ENCODE measurements around the gene CGB1. TPM values are rescaled to one million over a fixed set of nuclear protein-coding genes. Genes with fewer than 3 reads are reported as not detected.
A peak's percentile ranks its signal among the peaks of the same experiment; 100 is the strongest.

Gene CGB1
- total and polyA plus RNA-seq, 2 of the 8 experiments (the other 6 are each of a cell fraction or from before 2014, with no cell fraction given): not detected

DNA sequence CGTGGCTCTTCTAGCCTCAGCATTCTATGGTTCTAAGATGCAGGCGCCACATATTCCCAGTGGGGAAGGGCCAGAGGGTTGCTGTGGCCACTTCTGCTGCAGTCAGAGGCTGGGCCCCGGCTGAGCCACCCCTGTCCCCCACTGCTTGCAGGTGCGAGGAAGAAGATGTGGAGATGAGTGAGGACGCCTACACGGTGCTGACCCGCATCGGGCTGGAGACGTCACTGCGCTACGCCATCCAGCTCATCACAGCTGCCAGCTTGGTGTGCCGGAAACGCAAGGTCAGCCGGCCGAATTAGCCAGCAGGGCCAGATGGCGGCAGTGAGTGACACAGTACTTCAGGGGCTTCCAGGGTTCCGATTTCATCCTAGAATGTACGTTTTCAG, 21.8 kb downstream of the CGB1 start:
- TF ChIP-seq SRF (IDR thresholded peaks at IDR 0.05; ENCODE audit: low read depth, low read length) (no peak), SIN3A (conservative IDR thresholded peaks at IDR 0.05 in 1 of 2, IDR thresholded peaks at IDR 0.05 in 1 of 2; ENCODE audit: low read depth in 1 of 2, low read length in 2 of 2) (no peak), KDM5A (IDR thresholded peaks at IDR 0.05; ENCODE audit: low read length) (no peak), CHD1 (IDR thresholded peaks at IDR 0.05; ENCODE audit: low read depth, low read length) (no peak), JUN (IDR thresholded peaks at IDR 0.05; ENCODE audit: low read depth, low read length) (no peak), CBX8 (IDR thresholded peaks at IDR 0.05; ENCODE audit: borderline replicate concordance, low read depth, low read length) (no peak), KDM1A (IDR thresholded peaks at IDR 0.05; ENCODE audit: borderline replicate concordance, low read length) (no peak), SIRT6 (IDR thresholded peaks at IDR 0.05; ENCODE audit: low read length) (no peak), SUZ12 (IDR thresholded peaks at IDR 0.05; ENCODE audit: low read length) (no peak), CEBPB (IDR thresholded peaks at IDR 0.05; ENCODE audit: low read depth, low read length) (no peak), YY1 (IDR thresholded peaks at IDR 0.05; ENCODE audit: low read depth, low read length) (no peak), TCF12 (IDR thresholded peaks at IDR 0.05; ENCODE audit: low read depth, low read length) (no peak), HDAC6 (IDR thresholded peaks at IDR 0.05; ENCODE audit: low read depth, low read length) (no peak), SP1 (IDR thresholded peaks at IDR 0.05; ENCODE audit: low read depth, low read length) (no peak)
- no peak overlapping the region for H3K56ac ChIP-seq (replicated peaks; ENCODE audit: insufficient read length, low read depth, low read length)
- FAIRE-seq (no peak), DNase-seq (ENCODE audit: low read depth in 1 of 2, low spot score in 2 of 2) (no peak)
- no peak overlapping the region for H4K91ac ChIP-seq (replicated peaks; ENCODE audit: insufficient read length, low read length)
- H2BK20ac ChIP-seq (ENCODE audit: low read length): no peak overlapping the region
- H3K23me2 ChIP-seq (ENCODE audit: low read depth, low read length): peaks cover 6% of the 10 kb centered on the region; the same call in 1 of the 2 replicates
- no peak overlapping the region for H3K18ac ChIP-seq (ENCODE audit: extremely low read depth, low read length)
- H3K4me3 ChIP-seq (ENCODE audit: extremely low read depth in 1 of 4, insufficient read depth in 2 of 4, low read depth in 3 of 4, low read length in 4 of 4): no peak overlapping the region
- no peak overlapping the region for H2BK120ac ChIP-seq (replicated peaks; ENCODE audit: low read depth, low read length)
- H3K4me2 ChIP-seq (ENCODE audit: insufficient read depth in 1 of 2, low read depth in 2 of 2, low read length in 2 of 2): no peak overlapping the region
- no peak overlapping the region for H3K9ac ChIP-seq (replicated peaks in 1 of 4; ENCODE audit: extremely low read depth in 1 of 4, low read depth in 3 of 4, low read length in 3 of 4)
- no peak overlapping the region for H2AFZ ChIP-seq (ENCODE audit: low read length)
- H3K14ac ChIP-seq (ENCODE audit: insufficient read length): no peak overlapping the region
- no peaks in the 10 kb centered on the region for H3K79me2 ChIP-seq (ENCODE audit: control insufficient read depth in 1 of 2, insufficient read depth in 2 of 2, low read length in 2 of 2)
- 0 out of 2 replicates have a peak overlapping the region, but pooled peaks have one; percentile 14 for H4K8ac ChIP-seq (ENCODE audit: extremely low read depth, insufficient read depth, low read length)
- peaks cover 0 to 13% (median 3%) of the 10 kb centered on the region in 4 experiments; a peak in 4 of 7 replicates for H3K4me1 ChIP-seq (replicated peaks in 1 of 4; ENCODE audit: control insufficient read depth in 3 of 4, insufficient read depth in 4 of 4, low read length in 3 of 4)
- CTCF ChIA-PET (ENCODE audit: partially characterized antibody): interaction anchor here (3.1 to 8.1 kb wide), 2 partner anchors 15 to 16 kb away, joined by 43 to 46 read pairs; no protein-coding TSS in a partner anchor
- H2AK5ac ChIP-seq (ENCODE audit: low read depth, low read length): no peak overlapping the region
- no peaks in the 10 kb centered on the region for H3K9me3 ChIP-seq (ENCODE audit: insufficient read depth in 2 of 2, low read depth in 1 of 2, low read length in 1 of 2)
- peaks cover 10 to 25% (median 17%) of the 10 kb centered on the region in 4 experiments; a peak in 7 of 8 replicates for H3K36me3 ChIP-seq (ENCODE audit: control insufficient read depth in 2 of 4, insufficient read depth in 4 of 4, low read length in 3 of 4)
- H3K79me1 ChIP-seq (ENCODE audit: low read depth, low read length): no peaks in the 10 kb centered on the region
- no peak overlapping the region for H3K27ac ChIP-seq (ENCODE audit: low read depth, low read length)
- peaks cover 0 to 15% (median 9%) of the 10 kb centered on the region in 4 experiments; a peak in 5 of 7 replicates for H3K27me3 ChIP-seq (replicated peaks in 1 of 4; ENCODE audit: control insufficient read depth in 3 of 4, extremely low read depth in 1 of 4, insufficient read depth in 3 of 4, low read length in 3 of 4)
- no peak overlapping the region for H2BK12ac ChIP-seq (ENCODE audit: low read depth, low read length)
- no peak overlapping the region for H2BK5ac ChIP-seq (ENCODE audit: low read depth, low read length)
- 90% methylated on average over 18 of the region's 18 CpGs; no CpG with 5 or more reads in 1 of the 2 experiments for WGBS, 2 experiments (ENCODE audit: extremely low coverage in 1 of 2, insufficient coverage in 1 of 2, insufficient read length in 1 of 2, insufficient replicate concordance in 2 of 2, low coverage in 1 of 2, low lambda C conversion rate in 2 of 2, missing lambda C conversion rate in 1 of 2)
- H3K23ac ChIP-seq (ENCODE audit: insufficient read length): no peak overlapping the region
- POLR2A ChIA-PET (ENCODE audit: partially characterized antibody): interaction anchor here (0.6 kb wide), 1 partner anchor 42 kb away, joined by 3 read pairs; no protein-coding TSS in a partner anchor
- peaks cover 3 to 5% of the 10 kb centered on the region in 2 experiments for H4K20me1 ChIP-seq (replicated peaks in 1 of 2; ENCODE audit: control insufficient read depth in 1 of 2, insufficient read depth in 2 of 2, low read length in 2 of 2)
- H3K4ac ChIP-seq (replicated peaks; ENCODE audit: insufficient read length, low read depth, low read length): no peak overlapping the region
- H4K5ac ChIP-seq (ENCODE audit: insufficient read length, low read depth, low read length): no peak overlapping the region
- no peak overlapping the region for H2BK15ac ChIP-seq (ENCODE audit: low read length)

All from H1 (cell line).